Stomach (tissue), 4 donors: ENCODE data around the gene PTPRCAP.
"Not testable (repeated sequence)": the region's sequence is repeated elsewhere in the genome, so short reads cannot be mapped to it uniquely, and the experiment has no call there.

Experiments used
- POLR2A ChIP-seq, 4 donors: fragments of 450-650 bp; IDR thresholded peaks; one replicate each; pipeline ENCODE4 v1.6.1; 2016; ENCODE audit warnings: antibody characterized with exemption in 4 of 4, control low read depth in 2 of 4, mild to moderate bottlenecking in 1 of 4, moderate library complexity in 1 of 4
- TF ChIP-seq, protein P1 (sequence below), 7 experiments: fragments of 450-650 bp in 4 of 7; fragments of 200-600 bp in 3 of 7; sonication (generic) in 3 of 7; IDR thresholded peaks; one replicate each; pipeline ENCODE4 v1.5.1; 2016 to 2019; ENCODE audit warnings: antibody characterized with exemption in 7 of 7, control low read depth in 2 of 7, mild to moderate bottlenecking in 1 of 7

- TF ChIP-seq, protein P1, sequence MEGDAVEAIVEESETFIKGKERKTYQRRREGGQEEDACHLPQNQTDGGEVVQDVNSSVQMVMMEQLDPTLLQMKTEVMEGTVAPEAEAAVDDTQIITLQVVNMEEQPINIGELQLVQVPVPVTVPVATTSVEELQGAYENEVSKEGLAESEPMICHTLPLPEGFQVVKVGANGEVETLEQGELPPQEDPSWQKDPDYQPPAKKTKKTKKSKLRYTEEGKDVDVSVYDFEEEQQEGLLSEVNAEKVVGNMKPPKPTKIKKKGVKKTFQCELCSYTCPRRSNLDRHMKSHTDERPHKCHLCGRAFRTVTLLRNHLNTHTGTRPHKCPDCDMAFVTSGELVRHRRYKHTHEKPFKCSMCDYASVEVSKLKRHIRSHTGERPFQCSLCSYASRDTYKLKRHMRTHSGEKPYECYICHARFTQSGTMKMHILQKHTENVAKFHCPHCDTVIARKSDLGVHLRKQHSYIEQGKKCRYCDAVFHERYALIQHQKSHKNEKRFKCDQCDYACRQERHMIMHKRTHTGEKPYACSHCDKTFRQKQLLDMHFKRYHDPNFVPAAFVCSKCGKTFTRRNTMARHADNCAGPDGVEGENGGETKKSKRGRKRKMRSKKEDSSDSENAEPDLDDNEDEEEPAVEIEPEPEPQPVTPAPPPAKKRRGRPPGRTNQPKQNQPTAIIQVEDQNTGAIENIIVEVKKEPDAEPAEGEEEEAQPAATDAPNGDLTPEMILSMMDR (IDR thresholded peaks at IDR 0.05), result not testable (repeated sequence)
- not testable (repeated sequence) for TF ChIP-seq POLR2A (IDR thresholded peaks at IDR 0.05)
Measured at GRCh38 chr11:67427364-67427859, 10.1 kb downstream of the PTPRCAP start.
